Left colon (tissue), 2 donors: ENCODE results near the gene TAC4. TPM values are rescaled to one million over a fixed set of nuclear protein-coding genes. Genes with fewer than 3 reads are reported as not detected.

Source experiments
- ATAC-seq: fragments of 200-7000 bp; cut with Tn5 transposase; one replicate; pipeline ENCODE4 v1.9.1; 2020; ENCODE audit warnings: mild to moderate bottlenecking, moderate library complexity
- DNase-seq, 2 donors: peaks; one replicate each; pipeline ENCODE4 v3.0.0-alpha.2; 2020
- intact Hi-C, 2 donors: fragments of 100-400 bp; cut with DNase I in 1 of 2; cut with micrococcal nuclease in 1 of 2; formaldehyde crosslinking; loops; one replicate each; pipeline versions ENCODE4 v1.11.2 to v1.14.0; 2022; cut with DNase I, micrococcal nuclease
- total RNA-seq, 2 donors: library from RNA; stranded (reverse); fragmentation: NEBNext Ultra II Directional; extraction: Animal tissue kit (Norgen Biotek cat#: 25700); gene quantifications; one replicate each; pipeline ENCODE4 v1.2.1, GENCODE V29; 2021
- donor health status: DM: no; HTN: no; CAD: no.
- donor health status: DM: yes; HTN: yes; CAD: no.

The TAC4 gene
- total RNA-seq, 2 donors from 2014 or later = not detected

GRCh38 chr17:49821916-49822315 is 26.0 kb downstream of the TAC4 start:
- intact Hi-C loops = no loop called here
- ATAC-seq (no peak), DNase-seq (no peak)

GRCh38 chr17:49821466-49821865 is 26.4 kb downstream of the TAC4 start:
- ATAC-seq (no peak), DNase-seq (no peak)
- intact Hi-C loops = no loop called here

- DNase-seq = no peak
- ATAC-seq = no peak
- intact Hi-C loops = no loop called here
Measured at GRCh38 chr17:49820773-49821172, 27.1 kb downstream of the TAC4 start.

GRCh38 chr17:49819651-49820050 is 28.2 kb downstream of the TAC4 start:
- intact Hi-C loops = no loop called here
- no peak for ATAC-seq
- DNase-seq = no peak

- no peak for DNase-seq
- ATAC-seq = no peak
- intact Hi-C loops = no loop called here
Measured at GRCh38 chr17:49819138-49819537, 28.7 kb downstream of the TAC4 start.

- intact Hi-C loops = no loop called here
- DNase-seq = no peak
- no peak for ATAC-seq
Measured at GRCh38 chr17:49817993-49818392, 29.9 kb downstream of the TAC4 start.

- intact Hi-C loops = no loop called here
- ATAC-seq = no peak
- no peak for DNase-seq
Measured at GRCh38 chr17:49815761-49816281, 32.0 kb downstream of the TAC4 start.

GRCh38 chr17:49814781-49815529 is 32.9 kb downstream of the TAC4 start:
- intact Hi-C loops = no loop called here
- ATAC-seq = no peak
- no peak for DNase-seq

- intact Hi-C loops = no loop called here
- ATAC-seq (no peak), DNase-seq (no peak)
Measured at GRCh38 chr17:49809056-49809455, 38.8 kb downstream of the TAC4 start.

GRCh38 chr17:49798738-49799137 is 49.1 kb downstream of the TAC4 start:
- DNase-seq (no peak), ATAC-seq (no peak)
- intact Hi-C loops = no loop called here

GRCh38 chr17:49798182-49798581 is 49.7 kb downstream of the TAC4 start:
- DNase-seq (no peak), ATAC-seq (no peak)
- intact Hi-C loops = no loop called here

- ATAC-seq (no peak), DNase-seq (no peak)
- intact Hi-C loops = no loop called here
Measured at GRCh38 chr17:49795372-49795771, 52.5 kb downstream of the TAC4 start.

- intact Hi-C loops = no loop called here
- no peak for DNase-seq
- no peak for ATAC-seq
Measured at GRCh38 chr17:49793309-49793708, 54.6 kb downstream of the TAC4 start.

- intact Hi-C loops = no loop called here
- no peak for ATAC-seq
Measured at GRCh38 chr17:49789243-49789578, 58.7 kb downstream of the TAC4 start.

GRCh38 chr17:49788478-49789242 is 59.2 kb downstream of the TAC4 start, which contains the start of gene KAT7:
TSS of gene KAT7 (plus strand) at chr17:49788681. CDS start at chr17:49788835, 154 bp downstream.
- DNase-seq (peak; percentile 97 to 99), ATAC-seq (peak; percentile 93)
- intact Hi-C loops = no loop called here

More at GRCh38 chr17:49789243-49789578, 58.7 kb downstream of the TAC4 start:
- no peak for DNase-seq

Other genes with a start within 250 kb of the TAC4 start
- 10 to 100 TPM; 53.4 to 73.3 TPM for gene SPOP, start 170.0 kb downstream of the TAC4 start, total RNA-seq
- gene SLC35B1, start 140.1 kb downstream of the TAC4 start, total RNA-seq = 10 to 100 TPM; 43.1 to 55.0 TPM
- 1 to 10 TPM; 7.6 to 10.0 TPM for gene FAM117A, start 83.9 kb downstream of the TAC4 start, total RNA-seq
- gene KAT7, start 59.4 kb downstream of the TAC4 start, total RNA-seq = 10 to 100 TPM; 41.9 to 42.3 TPM
- under 1 TPM in 1 of 2 donors, not detected in 1; 0.20 TPM for gene DLX4, start 121.1 kb upstream of the TAC4 start, total RNA-seq
- not detected for gene DLX3, start 147.2 kb upstream of the TAC4 start, total RNA-seq
- gene ITGA3, start 208.0 kb upstream of the TAC4 start, total RNA-seq = 100 to 1,000 TPM; 130 to 170 TPM
- 10 to 100 TPM; 59.5 to 71.4 TPM for gene PDK2, start 247.3 kb upstream of the TAC4 start, total RNA-seq